Astrocyte (in vitro differentiated cells and primary cell): Measurements from ENCODE around the gene EXOSC10. TPM values are rescaled to one million over a fixed set of nuclear protein-coding genes. Genes with fewer than 3 reads are reported as not detected.

Experiments
- DNase-seq: peaks from one replicate; pipeline ENCODE4 v3.0.0-alpha.2; 2010; ENCODE audit warnings: low read depth
- FAIRE-seq: peaks from 2 replicates; lab custom pipeline; 2011; peaks lifted over from hg19 to GRCh38; lab: Jason Lieb, UNC
- H2AFZ ChIP-seq: 2 replicates; pipeline ENCODE4 v1.6.0; 2012; ENCODE audit warnings: low read depth, low read length, inconsistent platforms
- H3K27ac ChIP-seq: 2 replicates; pipeline ENCODE4 v1.5.1; 2011; ENCODE audit warnings: low read depth, low read length, inconsistent platforms
- H3K27me3 ChIP-seq: 2 replicates; pipeline ENCODE4 v1.6.0; 2011; ENCODE audit warnings: low read length, inconsistent platforms; ENCODE audit not compliant: insufficient read depth
- H3K36me3 ChIP-seq: 2 replicates; pipeline ENCODE4 v1.5.1; 2011; ENCODE audit warnings: low read length, inconsistent platforms; ENCODE audit not compliant: insufficient read depth
- H3K4me1 ChIP-seq: 2 replicates; pipeline ENCODE4 v1.5.1; 2011; ENCODE audit warnings: low read length, inconsistent platforms; ENCODE audit not compliant: insufficient read depth
- H3K4me2 ChIP-seq: 2 replicates; pipeline ENCODE4 v1.6.0; 2012; ENCODE audit warnings: low read length, inconsistent platforms
- H3K4me3 ChIP-seq: 2 replicates; pipeline ENCODE4 v1.5.1; 2011; ENCODE audit warnings: low read depth, mild to moderate bottlenecking, low read length, inconsistent platforms; ENCODE audit not compliant: insufficient read depth
- H3K79me2 ChIP-seq: 2 replicates; pipeline ENCODE4 v1.6.0; 2012; ENCODE audit warnings: mild to moderate bottlenecking, low read length, inconsistent platforms; ENCODE audit not compliant: insufficient read depth
- H3K9ac ChIP-seq: 2 replicates; pipeline ENCODE4 v1.6.0; 2012; ENCODE audit warnings: mild to moderate bottlenecking, low read length, inconsistent platforms
- H3K9me3 ChIP-seq: 2 replicates; pipeline ENCODE4 v1.5.1; 2012; ENCODE audit warnings: low read depth, mild to moderate bottlenecking, low read length, inconsistent platforms; ENCODE audit not compliant: insufficient read depth
- H4K20me1 ChIP-seq: 2 replicates; pipeline ENCODE4 v1.6.0; 2012; ENCODE audit warnings: low read length, inconsistent platforms; ENCODE audit not compliant: insufficient read depth
- H3K27ac Mint-ChIP-seq: one replicate; pipeline ENCODE4 v1.8.0; 2021; ENCODE audit warnings: mild to moderate bottlenecking, mixed read lengths; ENCODE audit not compliant: unreplicated experiment
- H3K27me3 Mint-ChIP-seq: one replicate; pipeline ENCODE4 v1.8.0; 2021; ENCODE audit warnings: low read depth, mixed read lengths; ENCODE audit not compliant: unreplicated experiment
- H3K36me3 Mint-ChIP-seq: one replicate; pipeline ENCODE4 v1.8.0; 2021; ENCODE audit warnings: low read depth, mixed read lengths; ENCODE audit not compliant: unreplicated experiment
- H3K4me1 Mint-ChIP-seq: one replicate; pipeline ENCODE4 v1.8.0; 2021; ENCODE audit warnings: low read depth, mixed read lengths; ENCODE audit not compliant: unreplicated experiment
- H3K4me3 Mint-ChIP-seq: one replicate; pipeline ENCODE4 v1.8.0; 2021; ENCODE audit warnings: mild to moderate bottlenecking, moderate library complexity, mixed read lengths; ENCODE audit not compliant: unreplicated experiment
- H3K9me3 Mint-ChIP-seq: one replicate; pipeline ENCODE4 v1.8.0; 2021; ENCODE audit warnings: mild to moderate bottlenecking, mixed read lengths; ENCODE audit not compliant: unreplicated experiment
- CTCF ChIP-seq: IDR thresholded peaks from 2 replicates; pipeline ENCODE4 v1.5.1; 2011; ENCODE audit warnings: low read depth, mild to moderate bottlenecking, inconsistent platforms, low read length, moderate library complexity; ENCODE audit not compliant: insufficient read depth
- EZH2 ChIP-seq: IDR thresholded peaks from 2 replicates; pipeline ENCODE4 v1.6.1; 2012; ENCODE audit warnings: mild to moderate bottlenecking, low read length, inconsistent platforms; ENCODE audit not compliant: insufficient read depth
- total RNA-seq: library from RNA; stranded (reverse); gene quantifications from 2 replicates; pipeline ENCODE4 v1.2.1, GENCODE V29; 2021

EXOSC10 gene
- total RNA-seq, 1 donor from 2014 or later: 56.8 TPM

GRCh38 chr1:11025618-11026017, 74.1 kb downstream of the EXOSC10 start:
- Histone ChIP-seq H4K20me1 (peaks cover 64% of the 10 kb centered on the region), H3K4me1 (no peaks in the 10 kb centered on the region), H3K79me2 (peaks cover 20% of the 10 kb centered on the region), H3K4me3 (no peak overlapping the region), H3K27me3 (no peaks in the 10 kb centered on the region), H3K9me3 (no peaks in the 10 kb centered on the region), H2AFZ (no peak overlapping the region), H3K9ac (no peak overlapping the region), H3K27ac (no peak overlapping the region), H3K36me3 (peaks cover 63% of the 10 kb centered on the region), H3K4me2 (no peak overlapping the region)
- no peak for DNase-seq
- FAIRE-seq: no peak
- peak overlapping the region; percentile 62 for H3K27ac Mint-ChIP-seq
- H3K4me3 Mint-ChIP-seq: no peak overlapping the region
- H3K4me1 Mint-ChIP-seq: peaks cover 4% of the 10 kb centered on the region
- no peaks in the 10 kb centered on the region for H3K9me3 Mint-ChIP-seq
- peaks cover 26% of the 10 kb centered on the region for H3K36me3 Mint-ChIP-seq
- H3K27me3 Mint-ChIP-seq: no peaks in the 10 kb centered on the region
- TF ChIP-seq EZH2 (no peak), CTCF (no peak)

- no peaks in the 10 kb centered on the region for H3K4me1 ChIP-seq
- Mint-ChIP-seq H3K27ac (no peak overlapping the region), H3K36me3 (peaks cover 23% of the 10 kb centered on the region), H3K9me3 (no peaks in the 10 kb centered on the region), H3K27me3 (no peaks in the 10 kb centered on the region), H3K4me1 (peaks cover 4% of the 10 kb centered on the region), H3K4me3 (no peak overlapping the region)
- DNase-seq: no peak
- no peak overlapping the region for H3K4me3 ChIP-seq
- H3K79me2 ChIP-seq: peaks cover 26% of the 10 kb centered on the region
- FAIRE-seq: no peak
- H3K36me3 ChIP-seq: peaks cover 66% of the 10 kb centered on the region
- no peaks in the 10 kb centered on the region for H3K9me3 ChIP-seq
- H3K27me3 ChIP-seq: no peaks in the 10 kb centered on the region
- no peak overlapping the region for H3K4me2 ChIP-seq
- no peak overlapping the region for H3K9ac ChIP-seq
- no peak overlapping the region for H2AFZ ChIP-seq
- peaks cover 67% of the 10 kb centered on the region for H4K20me1 ChIP-seq
- no peak for TF ChIP-seq CTCF
- TF ChIP-seq EZH2: no peak
- no peak overlapping the region for H3K27ac ChIP-seq
These were observed 74.8 kb downstream of the EXOSC10 start for GRCh38 chr1:11024874-11025203.

- Histone ChIP-seq H3K79me2 (peaks cover 29% of the 10 kb centered on the region), H3K9me3 (no peaks in the 10 kb centered on the region), H3K36me3 (peaks cover 66% of the 10 kb centered on the region), H4K20me1 (peaks cover 68% of the 10 kb centered on the region), H3K4me3 (no peak overlapping the region), H3K27ac (no peak overlapping the region), H3K9ac (no peak overlapping the region), H3K4me1 (no peaks in the 10 kb centered on the region), H3K27me3 (no peaks in the 10 kb centered on the region), H3K4me2 (no peak overlapping the region), H2AFZ (no peak overlapping the region)
- Mint-ChIP-seq H3K4me1 (peaks cover 4% of the 10 kb centered on the region), H3K4me3 (no peak overlapping the region), H3K27ac (no peak overlapping the region), H3K27me3 (no peaks in the 10 kb centered on the region), H3K36me3 (peaks cover 23% of the 10 kb centered on the region), H3K9me3 (no peaks in the 10 kb centered on the region)
- DNase-seq: no peak
- TF ChIP-seq EZH2 (no peak), CTCF (no peak)
- FAIRE-seq: no peak
These were observed 75.4 kb downstream of the EXOSC10 start for GRCh38 chr1:11024154-11024873.
